ENCODE results near the gene GALNT16.

- TF ChIP-seq EZH2 (IDR thresholded peaks at IDR 0.05; ENCODE audit: low read length) (no peak), CTCF (optimal IDR thresholded peaks at IDR 0.05 in 1 of 3, IDR thresholded peaks at IDR 0.05 in 1 of 3, conservative IDR thresholded peaks at IDR 0.05 in 1 of 3; ENCODE audit: extremely low read depth in 1 of 3, insufficient read depth in 2 of 3, low read length in 3 of 3) (no peak)
Measured at GRCh38 chr14:69285661-69286255, 25.8 kb downstream of the GALNT16 start.
